GOT3 (cell line): ENCODE data around the gene IL13.
"Not testable (repeated sequence)": the region's sequence is repeated elsewhere in the genome, so short reads cannot be mapped to it uniquely, and the experiment has no call there.

Source experiments
- DNase-seq: peaks from one replicate; lab custom pipeline; 2025; ENCODE audit warnings: mixed read lengths; lab: John Stamatoyannopoulos, UW

IL13 gene

GRCh38 chr5:132688536-132689339 is 30.8 kb downstream of the IL13 start:
- DNase-seq: no peak

- no peak for DNase-seq
Measured at GRCh38 chr5:132689513-132689912, 31.5 kb downstream of the IL13 start.

- no peak for DNase-seq
Measured at GRCh38 chr5:132690156-132690555, 32.2 kb downstream of the IL13 start.

GRCh38 chr5:132691755-132692631 is 34.0 kb downstream of the IL13 start:
- DNase-seq: not testable (repeated sequence)

GRCh38 chr5:132692632-132692967 is 34.6 kb downstream of the IL13 start:
- no peak for DNase-seq

GRCh38 chr5:132695956-132696355 is 38.0 kb downstream of the IL13 start:
- DNase-seq: no peak

GRCh38 chr5:132704875-132705274 is 46.9 kb downstream of the IL13 start:
- DNase-seq: no peak

GRCh38 chr5:132708645-132709044 is 50.7 kb downstream of the IL13 start:
- no peak for DNase-seq
